COLO829 (cell line): ENCODE data around the gene LRRC37A2.
"Not testable (repeated sequence)": the region's sequence is repeated elsewhere in the genome, so short reads cannot be mapped to it uniquely, and the experiment has no call there.

Experiments
- DNase-seq: peaks from one replicate; pipeline ENCODE4 v3.0.0; 2012; ENCODE audit warnings: low spot score

Gene LRRC37A2

DNA sequence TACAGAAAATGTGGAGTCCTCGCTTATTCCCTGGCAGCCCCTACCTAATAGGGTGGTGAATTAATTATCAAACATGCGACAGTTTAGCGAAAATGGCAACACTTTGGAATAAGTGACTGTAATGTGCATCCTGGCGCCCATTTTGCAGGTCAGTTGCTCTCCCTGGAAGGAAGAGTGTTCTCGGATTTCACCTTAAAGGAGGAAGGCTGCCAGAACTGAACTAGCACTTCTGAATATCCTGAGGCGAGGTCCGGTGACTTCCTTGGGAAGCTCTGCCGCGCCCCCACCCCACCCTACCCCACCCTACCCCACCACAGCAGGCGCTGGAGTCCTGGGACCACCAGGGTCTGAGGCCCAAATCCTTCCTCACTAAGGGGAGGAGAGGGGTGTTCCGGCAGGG lies at the start of gene LRRC37A2:
Gene LRRC37A2 (plus strand): TSS at position 301 of the 400 bp plus-strand sequence. CDS start 245 bp downstream, outside the sequence.
- not testable (repeated sequence) for DNase-seq

DNA sequence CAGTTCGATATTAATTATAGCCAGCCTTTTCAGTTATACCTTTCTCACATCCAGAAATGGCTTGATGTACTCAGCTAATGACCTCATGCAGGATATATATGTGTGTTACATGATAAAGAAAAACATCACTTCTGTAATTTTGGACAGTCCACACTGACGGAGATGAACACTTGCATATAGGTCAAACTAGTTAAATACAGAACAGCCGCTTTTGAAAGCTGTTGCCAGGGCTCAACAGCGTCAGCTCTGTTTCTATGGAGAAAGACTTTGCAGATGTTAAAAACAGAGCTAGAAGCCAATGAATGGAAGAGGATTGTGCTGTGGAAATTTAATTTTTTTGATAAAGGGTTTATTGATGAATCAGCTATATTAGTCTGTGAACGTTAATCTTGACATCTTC lies 44.6 kb upstream of the LRRC37A2 start:
- DNase-seq: not testable (repeated sequence)

DNA sequence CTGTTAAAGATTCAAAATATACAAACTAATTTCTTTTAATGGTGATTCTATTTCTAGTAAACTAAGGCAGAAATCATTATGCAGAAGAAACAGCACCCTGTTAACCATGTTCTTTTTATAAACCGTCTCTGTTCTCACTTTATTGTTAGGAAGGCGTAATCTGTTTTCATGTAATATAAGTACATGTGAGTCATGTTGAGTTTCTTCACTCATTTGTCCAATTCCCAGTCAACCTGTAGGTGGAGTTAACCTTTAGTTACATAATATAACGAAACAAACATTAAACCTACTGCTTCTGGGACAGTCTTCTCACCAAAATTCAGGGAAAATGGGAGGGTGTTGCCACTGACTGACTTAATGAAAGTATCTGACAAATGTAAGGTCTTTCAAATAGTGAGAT lies 37.8 kb upstream of the LRRC37A2 start:
- not testable (repeated sequence) for DNase-seq

DNA sequence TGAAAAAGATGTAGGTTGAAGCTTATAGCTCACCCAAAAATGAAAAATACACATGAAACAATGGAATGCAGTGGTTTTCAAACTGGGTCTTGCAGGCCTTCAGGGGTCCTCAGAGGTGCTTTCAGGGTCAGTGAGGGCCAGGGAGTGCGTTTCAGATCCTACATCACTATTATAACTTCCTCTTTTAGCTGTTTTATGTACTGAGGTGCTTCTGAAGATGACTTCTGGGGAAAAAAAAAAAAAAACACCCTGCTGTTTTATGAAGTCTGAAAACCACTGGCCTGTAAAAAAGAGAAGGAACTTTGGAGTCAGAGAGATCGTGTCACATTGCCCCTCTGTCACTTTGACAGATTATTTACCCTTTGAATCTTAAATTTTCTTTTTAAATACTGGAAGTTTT lies 36.7 kb upstream of the LRRC37A2 start:
- DNase-seq: not testable (repeated sequence)

DNA sequence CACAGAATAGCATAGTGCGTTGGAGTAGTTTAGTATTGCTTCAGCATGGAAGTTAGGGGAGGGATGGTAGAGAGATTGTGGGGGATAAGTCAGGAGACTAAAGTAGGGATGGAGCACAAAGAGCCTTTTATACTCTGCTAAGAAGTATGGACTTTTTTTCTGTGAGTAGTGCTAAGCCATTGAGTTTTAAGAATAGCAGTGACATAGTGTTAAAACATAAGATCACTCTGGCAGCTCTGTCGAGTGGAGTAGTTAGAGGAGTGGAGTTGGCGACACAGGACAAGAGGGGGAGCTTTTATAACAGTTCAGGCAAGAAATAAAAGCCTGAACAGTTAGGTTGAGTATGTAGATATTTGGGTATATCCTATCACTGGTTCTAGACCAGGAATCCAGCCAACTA lies 33.4 kb upstream of the LRRC37A2 start:
- DNase-seq: not testable (repeated sequence)

DNA sequence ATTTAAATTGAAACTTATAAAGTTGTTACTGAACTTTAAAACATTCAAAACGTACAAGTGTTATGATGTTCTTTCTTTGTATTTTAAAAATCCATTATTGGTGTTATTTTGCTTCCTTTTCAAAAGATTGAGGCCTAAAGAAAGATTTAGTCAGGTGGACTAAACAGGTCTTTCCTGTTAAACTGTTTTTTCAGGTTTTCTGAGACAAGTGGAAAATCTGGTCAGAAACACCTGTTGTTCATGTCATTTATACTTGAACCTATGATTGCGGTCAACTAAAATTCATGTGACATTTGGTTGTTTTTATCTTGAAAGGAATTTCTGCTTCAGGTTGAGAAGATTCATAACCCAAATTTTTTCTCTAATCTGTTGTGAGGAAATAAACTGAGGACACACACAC lies 31.0 kb upstream of the LRRC37A2 start:
- not testable (repeated sequence) for DNase-seq

DNA sequence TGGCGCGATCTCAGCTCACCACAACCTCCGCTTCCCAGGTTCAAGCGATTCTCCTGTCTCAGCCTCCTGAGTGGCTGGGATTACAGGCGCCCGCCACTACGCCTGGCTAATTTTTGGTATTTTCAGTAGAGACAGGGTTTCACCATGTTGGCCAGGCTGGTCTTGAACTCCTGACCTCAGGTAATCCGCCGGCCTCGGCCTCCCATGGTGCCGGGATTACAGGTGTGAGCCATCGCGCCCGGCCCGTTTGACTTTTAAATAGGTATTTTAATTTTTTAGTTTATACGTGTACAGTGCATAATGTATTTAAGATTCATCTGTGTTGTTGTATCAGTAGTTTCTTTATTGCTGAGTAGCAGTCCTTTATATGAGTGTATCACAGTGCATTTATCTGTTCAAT lies 20.2 kb upstream of the LRRC37A2 start:
- DNase-seq: not testable (repeated sequence)

DNA sequence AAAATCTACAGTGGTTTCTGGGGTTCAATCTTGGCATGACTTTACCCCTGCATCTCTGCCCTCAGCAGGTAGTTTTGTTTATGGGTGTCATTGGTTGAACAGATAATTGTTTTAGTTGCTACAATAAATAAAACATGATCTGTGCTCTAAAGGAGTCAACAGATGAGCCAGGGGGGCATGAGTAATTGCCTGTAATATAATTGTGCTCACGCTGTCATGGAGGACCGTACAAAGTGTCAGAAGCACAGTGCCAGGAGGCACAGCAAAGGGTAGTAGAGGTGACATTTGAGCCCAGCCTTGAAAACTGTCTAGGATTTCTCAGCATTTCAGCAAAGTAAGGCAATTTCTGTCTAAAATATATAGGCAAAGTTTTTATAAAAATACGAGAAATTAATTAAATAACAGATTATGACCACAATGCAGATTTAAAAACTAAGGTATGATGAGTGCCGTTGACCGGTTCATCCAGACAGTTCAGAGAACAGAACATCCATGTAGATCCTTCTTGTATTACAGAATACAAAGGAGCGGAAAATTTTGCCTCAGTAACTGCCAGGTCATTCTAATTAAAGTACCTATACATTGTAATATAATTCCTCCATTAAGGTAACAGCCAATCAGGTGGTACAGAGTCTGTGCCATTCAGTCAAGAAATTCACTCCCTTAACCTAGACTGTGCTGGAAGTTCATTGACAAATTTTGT lies 12.7 kb upstream of the LRRC37A2 start:
- DNase-seq: not testable (repeated sequence)

DNA sequence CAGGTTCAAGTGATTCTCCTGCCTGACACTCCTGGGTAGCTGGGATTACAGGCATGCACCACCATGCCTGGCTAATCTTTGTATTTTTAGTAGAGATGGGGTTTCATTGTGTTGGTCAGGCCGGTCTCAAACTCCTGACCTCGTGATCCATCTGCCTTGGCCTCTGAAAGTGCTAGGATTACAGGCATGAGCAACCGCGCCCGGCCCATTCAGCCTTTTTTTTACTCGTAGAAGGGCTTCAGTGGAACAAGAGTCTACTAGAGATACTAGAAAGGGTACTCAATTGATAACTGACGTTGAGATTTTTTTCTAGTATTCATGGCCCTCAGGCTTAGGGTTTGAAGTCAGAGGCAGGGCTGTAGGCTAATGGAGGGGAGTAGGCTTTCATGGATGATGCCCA lies 6.4 kb upstream of the LRRC37A2 start:
- DNase-seq: not testable (repeated sequence)

DNA sequence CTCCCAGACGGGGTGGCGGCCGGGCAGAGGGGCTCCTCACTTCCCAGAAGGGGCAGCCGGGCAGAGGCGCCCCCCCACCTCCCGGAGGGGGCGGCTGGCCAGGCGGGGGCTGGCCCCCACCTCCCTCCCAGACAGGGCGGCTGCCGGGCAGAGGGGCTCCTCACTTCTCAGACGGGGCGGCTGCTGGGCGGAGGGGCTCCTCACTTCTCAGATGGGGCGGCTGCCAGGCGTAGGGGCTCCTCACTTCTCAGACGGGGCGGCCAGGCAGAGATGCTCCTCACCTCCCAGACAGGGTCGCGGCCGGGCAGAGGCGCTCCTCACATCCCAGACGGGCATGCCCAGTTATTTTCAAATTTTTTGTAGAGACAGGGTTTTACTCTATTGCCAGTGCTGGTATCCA lies 22.4 kb downstream of the LRRC37A2 start:
- not testable (repeated sequence) for DNase-seq

DNA sequence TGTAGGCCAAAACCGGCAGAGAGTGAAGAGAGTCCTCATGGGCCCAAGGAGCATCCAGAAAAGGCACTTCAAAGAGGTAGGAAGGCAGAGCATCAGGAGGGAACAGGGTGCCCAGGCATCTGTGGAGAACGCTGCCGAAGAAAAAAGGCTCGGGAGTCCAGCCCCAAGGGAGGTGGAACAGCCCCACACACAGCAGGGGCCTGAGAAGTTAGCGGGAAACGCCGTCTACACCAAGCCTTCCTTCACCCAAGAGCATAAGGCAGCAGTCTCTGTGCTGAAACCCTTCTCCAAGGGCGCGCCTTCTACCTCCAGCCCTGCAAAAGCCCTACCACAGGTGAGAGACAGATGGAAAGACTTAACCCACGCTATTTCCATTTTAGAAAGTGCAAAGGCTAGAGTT lies 36.3 kb downstream of the LRRC37A2 start:
- not testable (repeated sequence) for DNase-seq

DNA sequence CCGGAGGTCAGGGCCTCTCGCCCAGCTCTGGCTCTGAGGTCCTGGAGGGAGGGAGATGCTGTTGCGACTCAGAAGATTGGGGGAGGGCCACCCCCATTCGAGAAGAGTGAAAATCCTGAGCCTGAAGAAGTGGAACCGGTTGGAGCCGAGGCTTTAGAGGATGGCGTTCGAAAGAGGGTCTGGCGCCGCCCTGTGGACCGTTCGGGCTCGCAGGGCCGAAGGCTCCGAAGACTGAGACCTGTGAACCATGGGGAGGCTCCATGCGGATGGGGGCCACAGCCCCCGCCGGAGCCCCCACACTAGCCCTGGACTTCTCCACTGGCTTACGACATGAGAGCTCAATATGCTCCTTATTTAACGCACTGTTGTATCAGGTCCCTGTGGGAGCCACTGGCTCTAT lies 46.9 kb downstream of the LRRC37A2 start:
- not testable (repeated sequence) for DNase-seq

DNA sequence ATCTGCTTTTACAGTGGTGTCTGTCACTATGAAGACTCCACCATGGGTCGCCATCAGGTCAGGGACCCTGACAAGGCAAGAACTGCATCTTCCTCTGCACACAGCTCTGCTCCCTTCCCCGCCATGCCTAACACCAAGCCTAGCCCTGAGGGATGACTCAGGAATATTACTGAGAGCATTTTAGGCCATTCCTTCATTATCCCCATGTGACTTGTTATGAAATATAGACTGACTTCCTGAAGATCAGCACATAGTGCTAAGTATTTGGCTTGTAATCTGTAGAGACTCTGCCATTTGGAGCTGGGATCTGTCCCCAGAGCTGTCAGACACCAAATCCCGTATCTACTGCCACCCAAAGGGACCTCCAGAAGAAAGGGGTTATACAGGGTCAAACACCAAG lies 47.8 kb downstream of the LRRC37A2 start:
- DNase-seq: not testable (repeated sequence)

DNA sequence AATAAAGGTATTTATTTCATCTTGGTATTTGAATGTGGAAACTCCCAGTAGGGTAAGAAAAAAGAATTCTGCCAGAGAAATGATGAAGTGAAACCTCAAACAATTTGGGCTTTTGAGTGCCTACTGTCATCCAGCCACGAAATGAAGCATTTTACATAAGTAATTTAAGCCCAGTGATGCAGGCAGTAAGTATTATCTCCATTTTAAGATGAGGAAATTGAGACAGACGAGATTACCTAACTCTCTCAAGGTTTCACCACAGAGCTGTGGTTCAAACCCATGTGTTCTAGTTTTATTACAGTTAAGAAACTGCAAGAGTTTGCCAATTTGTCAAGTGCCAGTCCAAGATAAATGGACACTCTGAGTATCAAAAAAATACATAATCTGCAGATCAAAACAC lies 54.0 kb downstream of the LRRC37A2 start:
- DNase-seq: not testable (repeated sequence)

DNA sequence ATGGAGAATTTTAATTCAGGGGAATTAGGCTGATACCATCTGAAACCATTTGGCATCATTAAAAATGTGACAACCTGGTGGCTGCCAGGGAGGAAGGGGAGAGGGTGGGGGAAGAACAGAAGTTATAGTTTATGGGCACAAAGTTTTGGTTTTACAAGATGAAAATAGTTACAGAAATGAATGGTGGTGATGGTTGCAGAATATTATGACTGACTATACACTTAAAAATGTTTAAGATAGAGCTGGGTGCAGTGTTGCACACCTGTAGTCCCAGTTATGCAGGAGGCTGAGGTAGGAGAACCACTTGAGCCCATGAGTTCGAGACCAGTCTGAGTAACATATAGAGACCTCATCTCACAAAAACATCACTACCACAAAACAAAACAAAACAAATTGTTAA lies 54.7 kb downstream of the LRRC37A2 start:
- not testable (repeated sequence) for DNase-seq

DNA sequence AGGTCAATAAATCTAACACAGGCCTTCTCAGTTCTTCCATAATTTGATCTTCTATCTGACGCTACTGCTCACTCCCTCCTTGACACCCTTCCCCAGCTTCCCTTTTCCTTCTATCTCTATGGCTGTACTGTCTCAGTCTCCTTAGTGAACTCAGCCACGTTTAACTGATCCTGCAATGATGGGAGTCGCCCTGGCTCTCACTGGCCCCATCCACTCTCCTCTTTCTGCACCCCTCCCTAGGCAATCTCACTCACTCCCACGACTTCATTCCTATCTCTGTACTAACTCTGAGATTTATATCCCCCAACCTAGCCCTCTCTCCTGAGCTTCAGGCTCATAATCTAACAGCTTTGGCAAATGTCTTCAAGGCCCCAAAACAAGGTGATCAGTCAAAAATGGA lies 59.5 kb downstream of the LRRC37A2 start:
- not testable (repeated sequence) for DNase-seq

DNA sequence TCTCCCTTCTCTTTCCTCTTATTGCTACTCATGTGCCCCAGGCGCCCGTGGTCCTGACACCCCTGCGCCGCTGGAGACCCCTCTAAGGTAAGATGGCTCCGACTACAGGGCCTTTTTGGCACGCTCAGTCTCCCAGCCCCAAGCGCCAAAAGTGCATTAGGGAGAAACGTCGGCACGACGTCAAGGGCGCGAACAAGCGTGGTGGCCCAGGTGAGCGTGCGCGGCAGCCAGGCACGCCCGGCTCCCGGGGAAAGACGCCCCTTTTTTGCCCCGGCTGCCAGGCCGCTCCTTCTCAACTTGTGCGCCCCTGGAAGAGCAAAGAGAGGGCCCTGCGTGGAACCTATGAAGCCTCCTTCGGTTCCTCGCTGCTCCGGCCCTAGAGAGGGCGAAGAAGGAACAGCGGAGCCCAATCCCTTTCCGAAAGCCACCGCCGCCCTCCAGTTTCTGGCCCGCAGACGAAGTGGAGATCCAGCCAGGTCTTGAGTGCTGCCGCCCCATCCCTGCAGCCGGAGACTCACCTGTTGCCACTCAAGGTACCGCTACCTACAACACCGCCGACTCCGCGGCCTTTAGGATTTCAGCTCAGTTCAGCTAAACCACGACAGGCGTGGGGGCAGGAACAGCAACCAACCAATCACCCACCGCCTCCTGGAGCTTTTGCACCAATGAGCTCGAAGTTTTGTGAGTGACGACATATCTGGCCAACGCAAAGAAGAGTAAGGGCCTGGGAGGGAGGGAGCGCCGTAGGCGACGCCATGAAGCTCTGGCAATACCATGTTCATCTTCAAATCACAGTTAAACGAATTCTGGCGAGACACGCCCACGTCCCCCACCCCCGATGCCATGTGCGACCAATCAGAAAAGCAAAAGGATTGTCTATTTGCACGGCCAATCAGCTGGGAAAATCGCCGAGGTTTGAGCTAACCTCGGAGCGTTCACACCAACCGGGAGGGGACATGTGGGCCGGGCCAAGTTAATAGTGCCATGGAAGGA lies 67.1 kb downstream of the LRRC37A2 start, which contains the start of gene ARL17A:
Gene ARL17A (minus strand): TSS at position 609 of the 993 bp plus-strand sequence. CDS start 3,369 bp downstream, outside the sequence.
- DNase-seq: not testable (repeated sequence)

DNA sequence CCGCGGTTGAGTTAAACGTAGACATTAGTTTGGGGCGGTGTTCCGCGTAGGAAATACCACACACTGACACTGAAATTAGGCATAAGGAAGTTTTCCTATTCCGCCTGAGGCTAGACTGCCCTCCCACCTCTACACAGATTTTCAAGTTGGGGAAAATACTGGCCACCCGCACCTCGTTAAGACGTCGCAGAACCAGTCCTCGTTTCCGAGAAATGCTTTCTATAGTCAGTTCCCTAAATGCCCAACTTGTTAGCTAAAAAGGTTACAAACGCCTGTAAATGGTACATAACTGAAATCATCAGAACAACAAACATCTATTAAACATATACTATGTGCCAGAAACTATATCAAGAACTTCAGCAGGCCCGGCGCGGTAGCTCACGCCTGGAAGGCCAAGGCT lies 67.8 kb downstream of the LRRC37A2 start:
- DNase-seq: not testable (repeated sequence)

DNA sequence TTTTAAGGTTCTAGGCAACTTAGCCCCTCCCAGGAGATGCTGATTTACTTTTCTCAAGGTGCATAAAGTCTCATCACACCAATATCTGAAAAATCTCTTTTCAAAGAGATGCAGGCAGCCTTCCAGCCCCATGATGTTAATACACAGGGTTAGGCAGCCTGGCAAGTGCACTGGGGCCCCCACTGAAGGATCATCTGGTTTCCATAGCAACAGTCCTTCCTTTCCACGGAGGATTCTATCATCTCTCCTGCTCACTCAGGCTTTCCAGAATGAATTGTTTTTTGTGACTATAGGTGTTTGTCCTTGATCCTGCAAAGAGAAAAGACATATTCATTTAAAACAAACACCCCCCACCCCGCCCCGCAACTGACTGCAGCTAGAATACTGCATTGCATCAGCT lies 73.2 kb downstream of the LRRC37A2 start:
- not testable (repeated sequence) for DNase-seq

DNA sequence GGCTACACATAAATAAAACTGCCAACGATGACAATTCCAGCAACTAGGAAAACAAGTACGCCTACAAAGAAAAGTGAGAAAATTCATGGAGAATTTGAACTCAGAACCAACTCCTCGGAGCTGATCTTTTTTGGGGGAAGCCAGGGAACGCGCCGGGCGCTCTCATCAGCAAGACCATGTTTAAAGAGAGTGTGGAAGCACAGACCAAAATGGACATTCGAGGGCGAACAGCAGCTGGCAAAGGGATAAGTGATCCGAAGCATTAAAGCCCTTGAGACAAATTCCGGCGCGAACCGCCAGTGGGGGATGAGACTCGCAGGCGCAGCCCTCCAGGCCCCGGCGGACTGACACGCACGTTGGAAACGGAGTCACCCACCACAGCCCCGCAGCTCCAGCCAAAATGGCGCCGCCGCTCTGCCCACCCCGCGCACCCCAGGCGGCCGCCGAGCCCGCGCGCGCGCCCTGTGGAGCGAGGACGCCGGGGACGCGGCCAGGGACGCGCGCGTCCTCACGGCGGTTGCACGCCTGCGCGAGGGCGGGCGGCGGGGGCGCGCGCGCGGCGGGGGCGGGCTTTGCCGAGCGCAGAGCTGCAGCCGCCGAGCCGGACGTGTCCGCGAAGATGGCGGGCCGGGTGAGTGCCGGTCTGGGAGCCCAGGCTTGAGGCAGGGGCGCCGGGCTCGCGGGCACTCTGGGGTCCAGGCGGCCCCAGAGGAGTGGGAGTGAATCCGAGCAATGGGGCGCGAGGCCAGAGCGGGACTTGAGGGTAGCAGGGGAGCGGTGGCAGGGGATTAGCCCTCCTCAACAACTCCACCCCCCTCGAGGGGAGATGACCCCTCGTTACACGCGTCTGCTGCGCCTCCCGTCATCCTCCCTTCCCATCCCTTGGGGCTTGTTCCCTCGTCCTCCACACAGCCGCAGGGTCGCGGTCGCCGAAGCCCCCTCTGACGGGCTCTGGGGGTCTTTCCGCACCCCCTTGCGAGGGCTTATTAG lies 78.2 kb downstream of the LRRC37A2 start, which contains the start of gene NSF:
Gene NSF (plus strand): TSS at position 513 of the 990 bp plus-strand sequence. CDS start 107 bp downstream, at position 620.
- not testable (repeated sequence) for DNase-seq

DNA sequence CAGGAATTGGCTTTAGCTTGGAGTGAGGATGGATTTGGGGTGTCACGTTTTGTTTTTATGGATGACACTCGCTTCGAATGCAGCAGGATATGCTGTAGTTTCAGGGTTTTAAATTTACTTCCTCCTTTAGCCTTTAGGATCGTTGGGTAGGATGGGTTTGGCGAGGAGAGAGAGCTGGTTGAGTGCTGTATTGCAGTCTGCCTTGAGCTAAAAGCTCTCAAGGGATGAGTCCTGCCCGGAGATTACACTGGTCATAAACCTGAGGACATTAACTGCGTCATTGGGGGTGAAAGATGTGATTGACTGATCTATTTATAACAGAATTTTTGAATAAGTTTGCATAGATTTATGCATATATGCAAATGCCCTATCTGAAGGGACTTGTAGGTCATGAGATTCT lies 79.1 kb downstream of the LRRC37A2 start:
- DNase-seq: not testable (repeated sequence)
